Activated CD4-positive, CD25-positive, alpha-beta regulatory T cell treated with anti-CD3 and anti-CD28 coated beads, Interleukin-2, amount 50 U/mL, for 72 hours (primary cell): ENCODE measurements around the gene ABCG4.

ENCODE experiments used
- DNase-seq: peaks from one replicate; pipeline ENCODE4 v3.0.0; 2021

The ABCG4 gene

DNA sequence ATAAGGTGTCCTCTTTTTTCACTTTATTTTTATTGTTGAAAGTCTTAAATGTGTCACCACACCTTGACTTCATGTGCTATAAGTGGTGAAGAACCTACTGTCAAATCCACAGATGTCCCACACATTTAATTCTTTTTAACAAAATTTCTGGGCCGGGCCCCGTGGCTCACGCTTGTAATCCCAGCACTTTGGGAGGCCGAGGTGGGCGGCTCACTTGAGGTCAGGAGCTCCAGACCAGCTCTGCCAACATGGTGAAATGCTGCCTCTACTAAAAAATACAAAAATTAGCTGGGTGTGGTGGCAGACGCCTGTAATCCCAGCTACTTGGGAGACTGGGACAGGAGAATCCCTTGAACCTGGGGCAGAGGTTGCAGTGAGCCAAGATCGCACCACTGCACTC, 60.3 kb downstream of the ABCG4 start:
- no peak for DNase-seq

- DNase-seq: no peak
Observed at GRCh38 chr11:119210050-119210449, 61.2 kb downstream of the ABCG4 start.
